HepG2 (cell line): Measurements from ENCODE around the gene CLCN4. TPM values are rescaled to one million over a fixed set of nuclear protein-coding genes. Genes with fewer than 3 reads are reported as not detected.
A peak's percentile ranks its signal among the peaks of the same experiment; 100 is the strongest.

Experiments used
- AHR ChIP-seq: IDR thresholded peaks from 2 replicates; pipeline ENCODE4 v1.6.1; 2018; ENCODE audit warnings: missing genetic modification reagents, missing compliant biosample characterization
- CBX1 ChIP-seq: IDR thresholded peaks from one replicate; pipeline ENCODE4 v1.6.1; 2016; ENCODE audit warnings: antibody characterized with exemption, low read depth
- EHMT2 ChIP-seq: fragments of 200-600 bp; sonication (generic); IDR thresholded peaks from 2 replicates; pipeline ENCODE4 v1.7.0; 2017; ENCODE audit warnings: antibody characterized with exemption, low read depth, low read length, borderline replicate concordance
- KLF9 ChIP-seq: IDR thresholded peaks from 2 replicates; pipeline ENCODE4 v1.6.1; 2016; ENCODE audit warnings: low read depth
- MAFG ChIP-seq: sonication (generic); formaldehyde crosslinking; IDR thresholded peaks from 2 replicates; pipeline ENCODE4 v1.5.1; 2020; ENCODE audit warnings: mild to moderate bottlenecking, missing genetic modification reagents
- MLLT10 ChIP-seq: sonication (generic); formaldehyde crosslinking; IDR thresholded peaks from 2 replicates; pipeline ENCODE4 v1.4.0; 2020; ENCODE audit warnings: missing genetic modification reagents
- NR1H2 ChIP-seq: sonication (generic); formaldehyde crosslinking; IDR thresholded peaks from 2 replicates; pipeline ENCODE4 v1.8.1; 2022; ENCODE audit warnings: low read depth, missing genetic modification reagents, borderline replicate concordance
- NR3C1 ChIP-seq: sonication (generic); formaldehyde crosslinking; IDR thresholded peaks from 2 replicates; pipeline ENCODE4 v1.4.0; 2020; ENCODE audit warnings: missing genetic modification reagents
- PAX8 ChIP-seq: sonication (generic); formaldehyde crosslinking; IDR thresholded peaks from 2 replicates; pipeline ENCODE4 v1.8.0; 2022; ENCODE audit warnings: mild to moderate bottlenecking, missing genetic modification reagents, borderline replicate concordance
- RFX5 ChIP-seq: IDR thresholded peaks from 2 replicates; pipeline ENCODE4 v1.6.1; 2011; ENCODE audit warnings: low read depth, low read length, improper control_type of control experiment
- SCMH1 ChIP-seq: sonication (generic); formaldehyde crosslinking; IDR thresholded peaks from 2 replicates; pipeline ENCODE4 v1.9.0; 2021; ENCODE audit warnings: missing genetic modification reagents, mild to moderate bottlenecking, borderline replicate concordance
- SNAI1 ChIP-seq: sonication (generic); formaldehyde crosslinking; IDR thresholded peaks from 2 replicates; pipeline ENCODE4 v1.5.0; 2020; ENCODE audit warnings: mild to moderate bottlenecking, missing genetic modification reagents, borderline replicate concordance
- SOX13 ChIP-seq, 3 experiments: fragments of 450-650 bp in 1 of 3; sonication (generic) in 1 of 3; formaldehyde crosslinking in 1 of 3; IDR thresholded peaks in 2 of 3; conservative IDR thresholded peaks in 1 of 3; 2 replicates each; pipeline versions ENCODE4 v1.5.0 to v1.6.1; 2016 to 2020; ENCODE audit warnings: antibody characterized with exemption in 1 of 3, mild to moderate bottlenecking in 1 of 3, missing compliant biosample characterization in 1 of 3, missing genetic modification reagents in 1 of 3, moderate library complexity in 1 of 3
- TCF12 ChIP-seq, 2 experiments: fragments of 450-650 bp in 1 of 2; sonication (generic) in 1 of 2; formaldehyde crosslinking in 1 of 2; IDR thresholded peaks; 2 replicates each; pipeline versions ENCODE4 v1.6.1 to v1.8.0; 2017 to 2022; ENCODE audit warnings: antibody characterized with exemption in 1 of 2, mild to moderate bottlenecking in 1 of 2, missing genetic modification reagents in 1 of 2, moderate library complexity in 1 of 2
- YEATS2 ChIP-seq: sonication (generic); formaldehyde crosslinking; IDR thresholded peaks from 2 replicates; pipeline ENCODE4 v1.4.0; 2020; ENCODE audit warnings: missing genetic modification reagents, borderline replicate concordance
- ZC3H13 ChIP-seq: sonication (generic); formaldehyde crosslinking; IDR thresholded peaks from 2 replicates; pipeline ENCODE4 v1.8.1; 2023; ENCODE audit warnings: mild to moderate bottlenecking, missing genetic modification reagents, moderate library complexity
- ZMAT5 ChIP-seq: sonication (generic); formaldehyde crosslinking; IDR thresholded peaks from 2 replicates; pipeline ENCODE4 v1.5.0; 2020; ENCODE audit warnings: mild to moderate bottlenecking, low read depth, missing genetic modification reagents, borderline replicate concordance
- ZNF232 ChIP-seq: sonication (generic); formaldehyde crosslinking; IDR thresholded peaks from 2 replicates; pipeline ENCODE4 v1.4.0; 2020; ENCODE audit warnings: missing genetic modification reagents, borderline replicate concordance
- ZNF367 ChIP-seq: sonication (generic); formaldehyde crosslinking; IDR thresholded peaks from 2 replicates; pipeline ENCODE4 v1.4.0; 2020; ENCODE audit warnings: missing genetic modification reagents, borderline replicate concordance
- ZNF441 ChIP-seq: sonication (generic); formaldehyde crosslinking; IDR thresholded peaks from 2 replicates; pipeline ENCODE4 v1.7.0; 2021; ENCODE audit warnings: missing genetic modification reagents, borderline replicate concordance
- ZNF501 ChIP-seq: sonication (generic); formaldehyde crosslinking; IDR thresholded peaks from 2 replicates; pipeline ENCODE4 v1.5.1; 2020; ENCODE audit warnings: mild to moderate bottlenecking, moderate library complexity, missing genetic modification reagents
- ZNF546 ChIP-seq: sonication (generic); formaldehyde crosslinking; conservative IDR thresholded peaks from 2 replicates; pipeline ENCODE4 v1.8.1; 2023; ENCODE audit warnings: mild to moderate bottlenecking, missing genetic modification reagents
- ZNF704 ChIP-seq: sonication (generic); formaldehyde crosslinking; IDR thresholded peaks from 2 replicates; pipeline ENCODE4 v1.8.1; 2023; ENCODE audit warnings: mild to moderate bottlenecking, inconsistent platforms, moderate library complexity, missing genetic modification reagents, borderline replicate concordance
- ZNF724P ChIP-seq: sonication (generic); formaldehyde crosslinking; IDR thresholded peaks from 2 replicates; pipeline ENCODE4 v1.8.0; 2022; ENCODE audit warnings: missing genetic modification reagents, borderline replicate concordance
- ZUFSP ChIP-seq: sonication (generic); formaldehyde crosslinking; IDR thresholded peaks from 2 replicates; pipeline ENCODE4 v1.9.0; 2021; ENCODE audit warnings: missing genetic modification reagents, mild to moderate bottlenecking, borderline replicate concordance
- ZZZ3 ChIP-seq: sonication (generic); formaldehyde crosslinking; IDR thresholded peaks from 2 replicates; pipeline ENCODE4 v1.4.0; 2020; ENCODE audit warnings: missing genetic modification reagents, mild to moderate bottlenecking, borderline replicate concordance
- polyA plus RNA-seq, 8 experiments: library from polyadenylated mRNA; depleted of rRNA in 3 of 8; stranded (reverse) in 7 of 8; unstranded in 1 of 8; fragments of >200 nt; fragmentation: Illumina TruSeq in 4 of 8; extraction: Trizol in 4 of 8; gene quantifications; 2 replicates each; pipeline versions ENCODE4 v1.2.1 to v1.2.3, GENCODE V29; 2011 to 2016; ENCODE audit warnings: low read depth in 4 of 8, missing spikeins in 1 of 8, mixed read lengths in 1 of 8; ENCODE audit not compliant: insufficient read depth in 1 of 8
- total RNA-seq, 5 experiments: library from RNA; depleted of rRNA; stranded (reverse); fragments of >200 nt; fragmentation: Illumina TruSeq; extraction: Trizol; gene quantifications; 2 replicates each; pipeline ENCODE4 v1.2.3, GENCODE V29; 2016; ENCODE audit warnings: low read depth in 1 of 5
- TF ChIP-seq, protein P1 (sequence below): sonication (generic); formaldehyde crosslinking; IDR thresholded peaks from 2 replicates; pipeline ENCODE4 v1.4.0; 2020; ENCODE audit warnings: missing genetic modification reagents; ENCODE audit errors: not compliant biosample characterization

CLCN4 gene
- total and polyA plus RNA-seq, 2 of the 13 experiments (the other 11 are each of a cell fraction or from before 2014, with no cell fraction given): 1.8 to 2.5 TPM

GRCh38 chrX:10119399-10119990 is 37.3 kb upstream of the CLCN4 start (continued):
- TF ChIP-seq ZNF724P: no peak
- no peak for TF ChIP-seq YEATS2
- no peak for TF ChIP-seq ZNF501 (CRISPR knock-in tag)
- no peak for TF ChIP-seq ZNF546 (CRISPR knock-in tag)
- no peak for TF ChIP-seq SNAI1 (CRISPR knock-in tag)
- TF ChIP-seq ZZZ3 (CRISPR knock-in tag): no peak
- TF ChIP-seq KLF9 (CRISPR knock-in tag): no peak
- no peak for TF ChIP-seq ZC3H13 (CRISPR knock-in tag)
- TF ChIP-seq, protein P1, sequence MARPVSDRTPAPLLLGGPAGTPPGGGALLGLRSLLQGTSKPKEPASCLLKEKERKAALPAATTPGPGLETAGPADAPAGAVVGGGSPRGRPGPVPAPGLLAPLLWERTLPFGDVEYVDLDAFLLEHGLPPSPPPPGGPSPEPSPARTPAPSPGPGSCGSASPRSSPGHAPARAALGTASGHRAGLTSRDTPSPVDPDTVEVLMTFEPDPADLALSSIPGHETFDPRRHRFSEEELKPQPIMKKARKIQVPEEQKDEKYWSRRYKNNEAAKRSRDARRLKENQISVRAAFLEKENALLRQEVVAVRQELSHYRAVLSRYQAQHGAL: no peak
- no peak for TF ChIP-seq AHR (CRISPR knock-in tag)
- no peak for TF ChIP-seq SCMH1 (CRISPR knock-in tag)
- no peak for TF ChIP-seq ZNF441
- TF ChIP-seq NR3C1 (CRISPR knock-in tag): no peak
- no peak for TF ChIP-seq ZMAT5 (CRISPR knock-in tag)
- TF ChIP-seq CBX1: no peak
- TF ChIP-seq SOX13 (IDR thresholded peaks at IDR 0.05): peak; percentile 31; the same call in 1 of the 2 replicates
- peak in 1 of 2 experiments; percentile 39; a peak in 1 of 4 replicates for TF ChIP-seq SOX13 (CRISPR knock-in tag; conservative IDR thresholded peaks at IDR 0.05 in 1 of 2, IDR thresholded peaks at IDR 0.05 in 1 of 2)
- TF ChIP-seq ZNF232 (CRISPR knock-in tag): no peak
- no peak for TF ChIP-seq ZNF704 (CRISPR knock-in tag)
- TF ChIP-seq RFX5: no peak
- TF ChIP-seq MAFG (CRISPR knock-in tag): no peak
- TF ChIP-seq NR1H2 (CRISPR knock-in tag): no peak
- no peak for TF ChIP-seq MLLT10
- TF ChIP-seq ZUFSP (CRISPR knock-in tag): no peak
- TF ChIP-seq EHMT2: no peak
- TF ChIP-seq PAX8 (CRISPR knock-in tag): no peak
- TF ChIP-seq ZNF367 (CRISPR knock-in tag): no peak
- TF ChIP-seq TCF12 (IDR thresholded peaks at IDR 0.05): no peak
- no peak for TF ChIP-seq TCF12 (CRISPR knock-in tag; IDR thresholded peaks at IDR 0.05)
